GM19035 (cell line): Measurements from ENCODE around the gene COQ8B.
"Not testable (repeated sequence)": the region's sequence is repeated elsewhere in the genome, so short reads cannot be mapped to it uniquely, and the experiment has no call there.

Experiments used
- ATAC-seq: cut with Tn5 transposase; IDR thresholded peaks from one replicate; pipeline ENCODE4 v1.9.1; 2021; ENCODE audit not compliant: unreplicated experiment

The COQ8B gene

DNA sequence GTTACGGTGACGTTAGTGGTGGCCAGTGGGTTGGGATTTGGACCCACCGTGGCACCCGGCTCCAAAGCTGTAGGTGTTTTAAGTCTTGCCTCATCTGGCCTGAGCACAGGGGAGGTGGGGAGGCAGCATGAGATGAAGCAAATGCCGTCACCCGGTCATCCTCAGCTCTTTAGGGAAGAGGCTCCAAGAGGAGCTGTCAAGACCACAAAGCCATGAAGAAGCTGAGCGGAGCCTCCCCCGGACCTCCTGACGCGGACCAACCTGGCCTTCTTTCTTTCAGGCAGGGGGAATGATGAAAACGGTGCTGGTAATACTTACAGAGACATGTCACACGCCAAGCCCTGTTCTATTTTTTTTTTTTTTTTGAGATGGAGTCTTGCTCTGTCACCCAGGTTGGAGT lies 26.2 kb upstream of the COQ8B start:
- ATAC-seq, result no peak

DNA sequence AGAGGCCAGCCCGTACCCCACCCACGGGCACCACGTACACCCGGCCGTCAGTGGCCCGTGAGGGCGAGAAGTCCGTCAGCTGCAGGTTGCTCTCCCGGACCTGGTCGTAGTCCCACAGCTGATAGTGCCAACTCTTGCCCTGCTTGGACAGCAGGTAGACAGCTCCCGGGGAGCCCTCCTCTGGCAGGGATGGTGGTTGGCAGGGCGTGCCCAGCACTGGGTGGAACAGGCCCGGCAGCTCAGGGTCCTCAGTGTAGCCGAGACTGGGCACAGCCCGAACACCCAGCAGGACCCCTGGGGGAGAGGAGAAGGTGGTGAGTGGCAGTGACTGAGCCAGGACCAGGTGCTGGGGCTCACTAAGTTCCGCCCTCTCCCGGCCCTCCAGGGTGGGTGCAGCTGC lies 25.8 kb upstream of the COQ8B start:
- no peak for ATAC-seq

GRCh38 chr19:40741527-40742390 lies 25.1 kb upstream of the COQ8B start:
- no peak for ATAC-seq

GRCh38 chr19:40740747-40741146 lies 24.1 kb upstream of the COQ8B start:
- no peak for ATAC-seq

DNA sequence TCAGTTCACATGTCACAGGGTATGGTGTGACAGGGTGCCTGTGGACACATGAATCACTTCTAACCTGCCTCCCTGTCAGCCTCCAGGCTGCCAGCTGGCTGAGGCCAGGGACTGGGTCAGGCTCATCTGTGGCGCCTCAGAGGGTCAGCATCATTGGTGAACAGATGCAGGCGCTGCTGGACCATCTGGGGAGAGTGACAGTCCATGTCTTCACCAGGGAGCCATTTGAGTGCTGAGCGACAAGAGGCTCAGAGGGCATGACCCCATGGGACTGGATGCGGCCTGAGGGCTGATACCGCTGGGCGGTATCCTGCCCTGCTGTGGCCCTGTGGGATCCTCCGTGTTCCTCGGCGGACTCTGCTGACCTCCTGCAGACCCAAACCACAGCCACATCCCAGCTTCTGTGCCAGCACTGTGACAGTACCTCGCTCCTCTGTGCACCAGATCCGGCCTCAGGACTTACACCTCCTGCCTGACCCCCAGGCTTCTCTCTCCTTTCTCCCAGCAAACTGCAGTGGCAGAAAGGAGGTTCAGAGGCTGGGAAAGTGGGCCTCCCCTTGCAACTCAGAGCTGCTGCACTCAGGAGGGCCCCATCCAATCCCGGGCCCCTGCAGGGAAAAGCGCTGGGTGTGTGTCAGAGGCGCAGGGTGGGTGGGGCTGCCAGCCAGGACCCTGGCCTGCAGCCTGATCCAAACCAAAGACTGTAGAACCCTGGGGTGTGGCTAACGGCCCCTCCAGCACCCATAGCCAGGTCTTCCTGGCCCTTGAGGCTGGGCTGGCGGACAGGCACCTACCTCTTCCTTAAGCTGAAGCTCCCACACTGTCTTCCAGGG lies 23.4 kb upstream of the COQ8B start:
- ATAC-seq, result no peak

DNA sequence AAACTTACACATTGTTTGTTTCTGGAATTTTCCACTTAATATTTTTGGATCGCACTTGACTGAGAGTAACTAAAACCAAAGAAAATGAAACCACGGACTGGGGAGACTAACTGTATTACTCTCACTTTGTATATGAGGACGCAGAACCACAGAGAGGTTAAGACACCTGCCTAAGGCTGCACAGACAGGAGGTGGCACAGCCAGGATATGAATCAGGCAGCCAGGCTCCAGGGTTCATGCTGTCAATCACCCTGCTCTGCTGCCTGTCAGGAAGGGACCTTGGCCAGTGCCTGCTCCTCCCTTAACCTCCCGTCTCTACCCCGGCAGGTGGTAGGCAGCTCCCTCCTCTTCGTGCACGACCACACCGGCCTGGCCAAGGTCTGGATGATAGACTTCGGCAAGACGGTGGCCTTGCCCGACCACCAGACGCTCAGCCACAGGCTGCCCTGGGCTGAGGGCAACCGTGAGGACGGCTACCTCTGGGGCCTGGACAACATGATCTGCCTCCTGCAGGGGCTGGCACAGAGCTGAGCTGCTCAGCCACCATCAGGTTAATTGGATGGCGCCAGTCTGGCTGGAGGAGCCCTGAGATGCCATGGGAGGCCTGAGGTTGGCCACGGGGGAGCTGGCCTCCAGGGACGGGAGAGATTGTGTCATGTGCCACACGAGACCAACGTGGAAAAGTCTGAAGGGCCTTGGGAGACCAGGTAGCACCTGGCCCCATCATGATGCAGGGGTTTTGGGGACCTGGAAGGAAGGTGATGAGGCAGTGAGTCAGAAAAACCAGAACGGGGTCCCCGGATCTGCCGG lies 22.5 kb upstream of the COQ8B start:
- no peak for ATAC-seq

GRCh38 chr19:40737102-40737644 lies 20.5 kb upstream of the COQ8B start:
- ATAC-seq, result no peak

DNA sequence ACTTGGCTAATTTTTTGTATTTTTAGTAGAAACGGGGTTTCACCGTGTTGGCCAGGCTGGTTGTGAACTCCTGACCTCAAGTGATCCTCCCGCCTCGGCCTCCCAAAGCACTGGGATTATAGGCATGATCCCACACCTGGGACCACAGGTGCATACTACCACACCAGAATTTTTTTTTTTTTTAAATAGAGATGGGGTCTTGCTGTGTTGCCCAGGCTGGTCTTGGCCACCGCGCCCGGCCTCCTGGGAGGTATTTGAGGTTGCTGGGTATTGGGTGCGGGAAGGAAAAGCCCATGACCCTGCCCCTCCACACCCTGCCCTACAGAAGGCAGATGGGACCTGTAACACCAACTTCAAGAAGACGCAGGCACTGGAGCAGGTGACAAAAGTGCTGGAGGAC lies 20.0 kb upstream of the COQ8B start:
- ATAC-seq, result no peak

GRCh38 chr19:40735013-40735771 lies 18.5 kb upstream of the COQ8B start:
- no peak for ATAC-seq

DNA sequence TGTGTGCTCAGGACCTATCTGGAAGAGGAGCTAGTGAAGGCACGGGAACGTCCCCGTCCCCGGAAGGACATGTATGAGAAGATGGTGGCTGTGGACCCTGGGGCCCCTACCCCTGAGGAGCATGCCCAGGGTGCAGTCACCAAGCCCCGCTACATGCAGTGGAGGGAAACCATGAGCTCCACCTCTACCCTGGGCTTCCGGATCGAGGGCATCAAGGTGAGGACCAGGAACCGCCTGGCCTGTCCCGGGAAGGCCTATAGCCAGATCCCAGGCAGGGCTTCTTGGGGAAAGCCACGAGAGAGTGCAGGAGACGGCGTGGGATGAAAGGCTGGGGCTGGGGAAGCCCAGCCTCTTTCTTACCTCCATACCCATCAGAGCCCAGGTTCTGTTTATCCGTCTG lies 16.5 kb upstream of the COQ8B start:
- no peak for ATAC-seq

- not testable (repeated sequence) for ATAC-seq
Observed at GRCh38 chr19:40732304-40732703, 15.6 kb upstream of the COQ8B start.

GRCh38 chr19:40730065-40730464 lies 13.4 kb upstream of the COQ8B start:
- not testable (repeated sequence) for ATAC-seq

- no peak for ATAC-seq
Observed at GRCh38 chr19:40726279-40726678, 9.6 kb upstream of the COQ8B start.

- no peak for ATAC-seq
Observed at GRCh38 chr19:40724855-40725254, 8.2 kb upstream of the COQ8B start.

DNA sequence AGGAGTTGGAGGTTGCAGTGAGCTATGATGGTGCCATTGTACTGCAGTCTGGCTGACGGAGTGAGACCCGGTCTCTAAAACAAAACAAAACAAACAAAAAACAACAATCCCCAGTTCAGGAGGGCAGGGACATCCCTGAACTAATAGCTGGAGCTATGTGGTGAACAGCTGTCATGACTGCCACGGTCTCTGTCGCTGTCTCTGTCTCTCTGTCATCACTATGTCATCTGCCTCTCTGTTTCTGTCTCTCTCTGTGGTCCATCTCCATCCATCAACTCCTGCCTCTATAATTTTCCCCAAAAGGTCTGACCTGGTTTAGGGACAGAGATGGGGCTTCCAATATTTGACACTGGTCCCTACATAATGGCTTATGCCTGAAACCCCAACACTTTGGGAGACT lies 7.6 kb upstream of the COQ8B start:
- ATAC-seq, result no peak

GRCh38 chr19:40723661-40724254 lies 7.1 kb upstream of the COQ8B start:
- no peak for ATAC-seq

- ATAC-seq, result no peak
Observed at GRCh38 chr19:40721936-40722661, 5.4 kb upstream of the COQ8B start.

DNA sequence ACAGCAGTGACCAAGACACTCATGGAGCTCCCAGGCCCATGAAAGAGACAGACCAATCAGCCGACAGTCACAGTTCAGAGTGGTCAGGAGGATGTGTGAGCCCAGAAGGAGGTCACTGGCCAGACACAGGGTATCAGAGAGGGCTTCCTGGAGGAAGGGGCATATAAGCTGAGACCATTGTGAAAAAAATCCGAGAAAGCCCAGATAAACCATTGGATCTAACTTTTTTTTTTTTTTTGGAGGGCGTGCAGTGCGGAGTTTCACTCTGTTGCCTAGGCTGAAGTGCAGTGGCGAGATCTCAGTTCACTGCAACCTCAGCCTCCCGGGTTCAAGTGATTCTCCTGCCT lies 4.4 kb upstream of the COQ8B start:
- ATAC-seq, result no peak

GRCh38 chr19:40719414-40719894 lies 2.8 kb upstream of the COQ8B start:
- ATAC-seq, result no peak
